K562 (cell line): ENCODE results near the gene FASTK. TPM values are rescaled to one million over a fixed set of nuclear protein-coding genes. Genes with fewer than 3 reads are reported as not detected.

Source experiments
- ATAC-seq: fragments of 200-7000 bp; cut with Tn5 transposase; 3 replicates; pipeline ENCODE4 v1.9.1; 2020; ENCODE audit warnings: moderate library complexity
- BruUV-seq: library from RNA; stranded (reverse); fragments of 400-500 nt; replicated peaks from 2 replicates; lab custom pipeline; 2021; lab: Mats Ljungman, UMichigan
- CTCF ChIA-PET: fragments of 300-600 bp; formaldehyde crosslinking; extraction: SDS; loops from one replicate; lab custom pipeline; 2021; ENCODE audit warnings: low intra/inter-chr PET ratio; lab: Yijun Ruan, JAX
- POLR2A ChIA-PET: fragments of 300-600, 350-650 bp; sonication (Branson Sonifier 250); formaldehyde crosslinking; extraction: SDS; loops from one replicate; lab custom pipeline; 2021; ENCODE audit warnings: antibody characterized with exemption, inconsistent platforms; lab: Yijun Ruan, JAX
- DNase-seq, 4 experiments: peaks; one replicate each; pipeline versions ENCODE4 v3.0.0 to v3.0.0-alpha.2; 2011 to 2018; ENCODE audit warnings: low spot score in 3 of 4, mixed read lengths in 3 of 4; ENCODE audit errors: extremely low read depth in 1 of 4
- FAIRE-seq: peaks from 2 replicates; lab custom pipeline; 2011; peaks lifted over from hg19 to GRCh38; lab: Jason Lieb, UNC
- H2AFZ ChIP-seq: 2 replicates; pipeline ENCODE4 v1.6.0; 2011; ENCODE audit warnings: low read depth, low read length, control low read depth, inconsistent platforms
- H3K27ac ChIP-seq: fragments of 200-600 bp; 3 replicates; pipeline ENCODE4 v1.8.0; 2011; ENCODE audit warnings: low read depth, mild to moderate bottlenecking, control low read depth, inconsistent platforms, low read length, moderate library complexity, mixed read lengths; ENCODE audit errors: extremely low read depth
- H3K27me3 ChIP-seq, 2 experiments: fragments of 300-600 bp in 1 of 2; 2 replicates in 1 of 2; 3 replicates in 1 of 2; pipeline versions ENCODE4 v1.6.0 to v1.8.0; 2011; ENCODE audit warnings: inconsistent platforms in 2 of 2, low read length in 2 of 2, mild to moderate bottlenecking in 1 of 2, mixed read lengths in 1 of 2, moderate library complexity in 1 of 2; ENCODE audit not compliant: control insufficient read depth in 2 of 2, insufficient read depth in 2 of 2
- H3K36me3 ChIP-seq: fragments of 300-600 bp; 3 replicates; pipeline ENCODE4 v1.8.0; 2011; ENCODE audit warnings: mild to moderate bottlenecking, low read length, inconsistent platforms; ENCODE audit not compliant: control insufficient read depth, insufficient read depth
- H3K4me1 ChIP-seq, 2 experiments: fragments of 200-600 bp in 1 of 2; replicated peaks in 1 of 2; 2 replicates in 1 of 2; 3 replicates in 1 of 2; pipeline versions ENCODE4 v1.5.1 to v1.8.0; 2011; ENCODE audit warnings: inconsistent platforms in 2 of 2, low read length in 2 of 2, mild to moderate bottlenecking in 1 of 2, mixed read lengths in 1 of 2, moderate library complexity in 1 of 2; ENCODE audit not compliant: control insufficient read depth in 2 of 2, insufficient read depth in 2 of 2
- H3K4me2 ChIP-seq: 2 replicates; pipeline ENCODE4 v1.6.1; 2011; ENCODE audit warnings: low read length, control low read depth, inconsistent platforms, mixed read lengths; ENCODE audit not compliant: insufficient read depth
- H3K4me3 ChIP-seq: fragments of 200-600 bp; sonication (generic), shearing (Covaris generic); 2 replicates; pipeline ENCODE4 v1.5.1; 2016; ENCODE audit warnings: control low read depth, inconsistent platforms
- H3K79me2 ChIP-seq: fragments of 200-600 bp; 3 replicates; pipeline ENCODE4 v1.8.0; 2011; ENCODE audit warnings: low read length, inconsistent platforms; ENCODE audit not compliant: control insufficient read depth, insufficient read depth
- H3K9ac ChIP-seq, 2 experiments: 2 replicates each; pipeline versions ENCODE4 v1.6.0 to v1.6.1; 2011; ENCODE audit warnings: low read depth in 2 of 2, low read length in 2 of 2, control low read depth in 1 of 2, inconsistent platforms in 1 of 2, mild to moderate bottlenecking in 1 of 2, mixed read lengths in 1 of 2; ENCODE audit not compliant: insufficient read depth in 1 of 2
- H3K9me1 ChIP-seq: one replicate; pipeline ENCODE4 v1.6.0; 2011; ENCODE audit warnings: inconsistent platforms, mild to moderate bottlenecking, low read length, moderate library complexity; ENCODE audit not compliant: control insufficient read depth, insufficient read depth
- H3K9me3 ChIP-seq: replicated peaks from 2 replicates; pipeline ENCODE4 v1.5.1; 2011; ENCODE audit warnings: low read depth, low read length, inconsistent platforms; ENCODE audit not compliant: control insufficient read depth, insufficient read depth
- H4K20me1 ChIP-seq: replicated peaks from 2 replicates; pipeline ENCODE4 v1.6.1; 2011; ENCODE audit warnings: low read length, inconsistent platforms, mixed read lengths; ENCODE audit not compliant: control insufficient read depth, insufficient read depth
- BHLHE40 ChIP-seq: IDR thresholded peaks from 2 replicates; pipeline ENCODE4 v1.6.1; 2011; ENCODE audit warnings: low read length, improper control_type of control experiment
- ELF1 ChIP-seq: fragments of 200-800 bp; sonication (Bioruptor generic); IDR thresholded peaks from 2 replicates; pipeline ENCODE4 v1.6.1; 2016; ENCODE audit warnings: missing genetic modification characterization, missing compliant biosample characterization
- ETV6 ChIP-seq, 3 experiments: fragments of 150-350 bp in 1 of 3; sonication (generic) in 1 of 3; formaldehyde crosslinking in 1 of 3; IDR thresholded peaks; 2 replicates each; pipeline versions ENCODE4 v1.6.1 to v1.8.0; 2014 to 2022; ENCODE audit warnings: borderline replicate concordance in 2 of 3, low read depth in 2 of 3, antibody characterized with exemption in 1 of 3, low read length in 1 of 3, mild to moderate bottlenecking in 1 of 3, missing genetic modification reagents in 1 of 3
- EWSR1 ChIP-seq: fragments of 450-650 bp; IDR thresholded peaks from 2 replicates; pipeline ENCODE4 v1.6.1; 2018; ENCODE audit warnings: borderline replicate concordance, mild to moderate bottlenecking, low read depth, moderate library complexity; ENCODE audit not compliant: partially characterized antibody
- FOXJ2 ChIP-seq: fragments of 200-800 bp; sonication (Bioruptor generic); IDR thresholded peaks from 2 replicates; pipeline ENCODE4 v1.6.1; 2016; ENCODE audit warnings: missing genetic modification characterization, missing compliant biosample characterization
- NR2C2 ChIP-seq, 2 experiments: fragments of 200-800 bp in 1 of 2; sonication (Bioruptor generic) in 1 of 2; sonication (generic) in 1 of 2; formaldehyde crosslinking in 1 of 2; IDR thresholded peaks; 2 replicates each; pipeline versions ENCODE4 v1.6.1 to v1.8.0; 2016 to 2022; ENCODE audit warnings: mild to moderate bottlenecking in 1 of 2, missing compliant biosample characterization in 1 of 2, missing genetic modification characterization in 1 of 2, missing genetic modification reagents in 1 of 2
- PRDM10 ChIP-seq: fragments of 450-650 bp; IDR thresholded peaks from 2 replicates; pipeline ENCODE4 v1.6.1; 2018; ENCODE audit not compliant: partially characterized antibody
- SFPQ ChIP-seq: fragments of 200-400 bp; formaldehyde crosslinking; IDR thresholded peaks from 2 replicates; pipeline ENCODE4 v1.6.1; 2017; ENCODE audit warnings: mild to moderate bottlenecking, low read depth, low read length, moderate library complexity
- ZNF584 ChIP-seq: fragments of 200-800 bp; sonication (Bioruptor generic); IDR thresholded peaks from 2 replicates; pipeline ENCODE4 v1.6.1; 2016; ENCODE audit warnings: low read depth, mild to moderate bottlenecking, missing genetic modification characterization, missing compliant biosample characterization
- WGBS: fragments of 100-300 bp; shearing (Covaris generic); methylation state at CpG from one replicate; pipeline ENCODE4 v1.1.6; 2016; ENCODE audit warnings: low coverage, mixed read lengths; ENCODE audit not compliant: insufficient coverage; ENCODE audit errors: missing lambda C conversion rate; 5-methylcytosine and 5-hydroxymethylcytosine counted together
- in situ Hi-C: fragments of 300-500 bp; cut with MboI; formaldehyde crosslinking; loops from 4 replicates; pipeline ENCODE4 v1.15.0; 2018; ENCODE audit warnings: inconsistent platforms, mixed read lengths
- intact Hi-C: fragments of 100-400 bp; cut with micrococcal nuclease; formaldehyde crosslinking; loops from 2 replicates; pipeline ENCODE4 v1.14.2; 2022
- polyA plus RNA-seq, 8 experiments: library from polyadenylated mRNA; depleted of rRNA in 4 of 8; stranded (reverse) in 5 of 8; unstranded in 3 of 8; fragments of >200 nt; fragmentation: Nextera tagmentation in 2 of 8; fragmentation: Illumina TruSeq in 1 of 8; extraction: Ambion mirVana in 2 of 8; extraction: Trizol in 1 of 8; gene quantifications; 2 replicates each; pipeline versions ENCODE4 v1.2.1 to v1.2.3, GENCODE V29; 2011 to 2014; ENCODE audit warnings: inconsistent platforms in 1 of 8, missing spikeins in 1 of 8
- total RNA-seq, 7 experiments: library from RNA; depleted of rRNA in 6 of 7; stranded (reverse); fragments of >200 nt in 6 of 7; fragmentation: Illumina TruSeq in 2 of 7; extraction: Trizol in 2 of 7; gene quantifications; 2 replicates each; pipeline versions ENCODE4 v1.2.1 to v1.2.3, GENCODE V29; 2011 to 2021; ENCODE audit warnings: low replicate concordance in 1 of 7
- TF ChIP-seq, protein P1 (sequence below): fragments of 450-650 bp; IDR thresholded peaks from 2 replicates; pipeline ENCODE4 v1.6.1; 2016; ENCODE audit warnings: borderline replicate concordance

FASTK gene
- total and polyA plus RNA-seq, 9 of the 15 experiments (the other 6 are each of a cell fraction or from before 2014, with no cell fraction given) = 0.51 to 150 (median 48.2) TPM

DNA sequence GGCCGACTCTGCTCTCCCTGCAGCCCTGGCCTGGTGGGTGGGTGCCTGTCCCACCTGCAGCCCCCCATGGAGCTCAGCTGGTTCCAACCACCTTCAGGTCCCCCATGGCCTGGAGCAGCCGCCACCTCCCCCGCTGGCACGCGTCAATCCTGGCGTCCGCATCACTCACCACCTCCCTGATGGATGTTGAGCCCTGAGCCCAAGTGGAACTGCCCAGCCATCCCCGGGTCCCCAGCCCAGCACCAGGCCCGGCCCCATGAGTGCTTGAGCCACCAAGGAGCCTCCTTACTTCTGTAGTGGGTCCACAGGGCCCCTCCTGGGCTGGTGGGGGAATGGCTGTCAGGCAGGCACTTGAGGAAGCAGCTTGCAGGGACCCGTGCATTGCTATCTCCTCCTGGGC lies 20.3 kb upstream of the FASTK start:
- Histone ChIP-seq H2AFZ (no peak overlapping the region), H3K9ac (peak overlapping the region in 1 of 2 experiments; percentile 73; a peak in 2 of 4 replicates), H3K9me3 (no peaks in the 10 kb centered on the region), H3K36me3 (peaks cover 76% of the 10 kb centered on the region), H3K9me1 (peaks cover 5% of the 10 kb centered on the region), H3K27ac (no peak overlapping the region), H3K4me3 (no peak overlapping the region), H3K27me3 (no peaks in the 10 kb centered on the region), H3K4me2 (no peak overlapping the region), H3K4me1 (peaks cover 0 to 34% of the 10 kb centered on the region in 2 experiments; a peak in 3 of 5 replicates), H4K20me1 (peaks cover 50% of the 10 kb centered on the region), H3K79me2 (peaks cover 92% of the 10 kb centered on the region)
- ATAC-seq (no peak; the same call in 2 of the 3 replicates), FAIRE-seq (no peak), DNase-seq (no peak)
- WGBS = 94% methylated on average over 10 of the region's 10 CpGs
- intact Hi-C loops (no loop called here), in situ Hi-C loops (no loop called here)
- BruUV-seq = no TSS peak
- POLR2A ChIA-PET = no interaction called here
- CTCF ChIA-PET = no interaction called here
- TF ChIP-seq EWSR1 = no peak
- TF ChIP-seq SFPQ = no peak
- TF ChIP-seq FOXJ2 = no peak
- no peak for TF ChIP-seq ELF1
- TF ChIP-seq BHLHE40 = no peak
- no peak for TF ChIP-seq NR2C2 (CRISPR knock-in tag; IDR thresholded peaks at IDR 0.05)
- no peak for TF ChIP-seq NR2C2 (tag; IDR thresholded peaks at IDR 0.05)
- no peak for TF ChIP-seq ETV6 (IDR thresholded peaks at IDR 0.05; ENCODE audit: borderline replicate concordance in 1 of 2, low read depth in 2 of 2, low read length in 1 of 2)
- TF ChIP-seq ETV6 (CRISPR knock-in tag; IDR thresholded peaks at IDR 0.05; ENCODE audit: borderline replicate concordance) = no peak
- TF ChIP-seq PRDM10 = no peak
- no peak for TF ChIP-seq ZNF584
- TF ChIP-seq, protein P1, sequence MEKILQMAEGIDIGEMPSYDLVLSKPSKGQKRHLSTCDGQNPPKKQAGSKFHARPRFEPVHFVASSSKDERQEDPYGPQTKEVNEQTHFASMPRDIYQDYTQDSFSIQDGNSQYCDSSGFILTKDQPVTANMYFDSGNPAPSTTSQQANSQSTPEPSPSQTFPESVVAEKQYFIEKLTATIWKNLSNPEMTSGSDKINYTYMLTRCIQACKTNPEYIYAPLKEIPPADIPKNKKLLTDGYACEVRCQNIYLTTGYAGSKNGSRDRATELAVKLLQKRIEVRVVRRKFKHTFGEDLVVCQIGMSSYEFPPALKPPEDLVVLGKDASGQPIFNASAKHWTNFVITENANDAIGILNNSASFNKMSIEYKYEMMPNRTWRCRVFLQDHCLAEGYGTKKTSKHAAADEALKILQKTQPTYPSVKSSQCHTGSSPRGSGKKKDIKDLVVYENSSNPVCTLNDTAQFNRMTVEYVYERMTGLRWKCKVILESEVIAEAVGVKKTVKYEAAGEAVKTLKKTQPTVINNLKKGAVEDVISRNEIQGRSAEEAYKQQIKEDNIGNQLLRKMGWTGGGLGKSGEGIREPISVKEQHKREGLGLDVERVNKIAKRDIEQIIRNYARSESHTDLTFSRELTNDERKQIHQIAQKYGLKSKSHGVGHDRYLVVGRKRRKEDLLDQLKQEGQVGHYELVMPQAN = no peak
